HCT116 (cell line): Measurements from ENCODE around the gene MYH3. TPM values are rescaled to one million over a fixed set of nuclear protein-coding genes. Genes with fewer than 3 reads are reported as not detected.

Experiments
- ATAC-seq: fragments of 200-7000 bp; cut with Tn5 transposase; 2 replicates; pipeline ENCODE4 v1.9.1; 2020; ENCODE audit warnings: mild to moderate bottlenecking, moderate library complexity
- BruUV-seq: library from RNA; stranded (reverse); fragments of 400-500 nt; replicated peaks from 2 replicates; lab custom pipeline; 2021; lab: Mats Ljungman, UMichigan
- CTCF ChIA-PET: fragments of 300-600 bp; sonication (Branson Sonifier 250); formaldehyde crosslinking; loops from one replicate; lab custom pipeline; 2021; ENCODE audit warnings: antibody characterized with exemption; lab: Charles Lee
- POLR2A ChIA-PET: fragments of 300-600, 350-600 bp; sonication (Branson Sonifier 250); formaldehyde crosslinking; loops from one replicate; lab custom pipeline; 2021; ENCODE audit warnings: antibody characterized with exemption; lab: Charles Lee
- RAD21 ChIA-PET, 2 experiments: fragments of 300-600 bp; sonication (Branson Sonifier 250); formaldehyde crosslinking; loops; one replicate each; lab custom pipeline; 2023; ENCODE audit warnings: low total read pairs in 2 of 2; ENCODE audit not compliant: uncharacterized antibody in 2 of 2, unreplicated experiment in 2 of 2, low non-redundant PET in 1 of 2; lab: Charles Lee
- DNase-seq: peaks from one replicate; pipeline ENCODE4 v3.0.0-alpha.2; 2010; ENCODE audit warnings: low read depth, low spot score
- H2AFZ ChIP-seq: fragments of 200-600 bp; shearing (Covaris generic), sonication (generic); 2 replicates; pipeline ENCODE4 v1.6.1; 2017; ENCODE audit warnings: low read depth, mixed run types, mixed read lengths, antibody characterized with exemption, low read length; ENCODE audit not compliant: poor library complexity, severe bottlenecking
- H3K27ac ChIP-seq: 2 replicates; pipeline ENCODE4 v1.5.1; 2012; ENCODE audit warnings: low read depth, low read length
- H3K27me3 ChIP-seq: fragments of 200-600 bp; sonication (generic); 2 replicates; pipeline ENCODE4 v1.6.1; 2016; ENCODE audit warnings: mixed run types, low read length, mixed read lengths; ENCODE audit not compliant: insufficient read depth
- H3K36me3 ChIP-seq, 2 experiments: fragments of 200-500 bp in 1 of 2; fragments of 200-600 bp in 1 of 2; sonication (Bioruptor generic) in 1 of 2; sonication (generic) in 1 of 2; 2 replicates each; pipeline versions ENCODE4 v1.5.1 to v1.6.1; 2014 to 2016; ENCODE audit warnings: low read length in 2 of 2, inconsistent platforms in 1 of 2, mixed read lengths in 1 of 2, mixed run types in 1 of 2; ENCODE audit not compliant: insufficient read depth in 2 of 2, control insufficient read depth in 1 of 2
- H3K4me1 ChIP-seq, 2 experiments: fragments of 200-600 bp in 1 of 2; sonication (generic) in 1 of 2; 2 replicates each; pipeline versions ENCODE4 v1.5.1 to v1.6.1; 2012 to 2017; ENCODE audit warnings: low read length in 2 of 2, inconsistent platforms in 1 of 2, mild to moderate bottlenecking in 1 of 2, mixed read lengths in 1 of 2, mixed run types in 1 of 2, moderate library complexity in 1 of 2; ENCODE audit not compliant: insufficient read depth in 2 of 2, control insufficient read depth in 1 of 2
- H3K4me2 ChIP-seq: fragments of 200-600 bp; sonication (generic); 2 replicates; pipeline ENCODE4 v1.6.1; 2017; ENCODE audit warnings: mixed run types, low read length, mixed read lengths
- H3K4me3 ChIP-seq, 2 experiments: fragments of 200-600 bp in 1 of 2; sonication (generic) in 1 of 2; replicated peaks in 1 of 2; 2 replicates each; pipeline ENCODE4 v1.5.1; 2011 to 2016; ENCODE audit warnings: low read length in 2 of 2, control low read depth in 1 of 2, low read depth in 1 of 2, mild to moderate bottlenecking in 1 of 2, mixed read lengths in 1 of 2, mixed run types in 1 of 2
- H3K79me2 ChIP-seq: fragments of 200-600 bp; sonication (generic); 2 replicates; pipeline ENCODE4 v1.6.1; 2017; ENCODE audit warnings: mild to moderate bottlenecking, mixed run types, low read length, moderate library complexity, mixed read lengths; ENCODE audit not compliant: insufficient read depth
- H3K9ac ChIP-seq: fragments of 200-600 bp; sonication (generic); 2 replicates; pipeline ENCODE4 v1.6.1; 2016; ENCODE audit warnings: low read length, mixed read lengths
- H3K9me2 ChIP-seq: fragments of 200-600 bp; sonication (generic), shearing (Covaris generic); 2 replicates; pipeline ENCODE4 v1.6.1; 2017; ENCODE audit warnings: mixed run types, mild to moderate bottlenecking, moderate library complexity; ENCODE audit not compliant: insufficient read depth
- H3K9me3 ChIP-seq, 2 experiments: fragments of 200-500 bp in 1 of 2; fragments of 200-600 bp in 1 of 2; sonication (Bioruptor generic) in 1 of 2; sonication (generic) in 1 of 2; 2 replicates each; pipeline ENCODE4 v1.6.1; 2014 to 2017; ENCODE audit warnings: low read length in 2 of 2, mixed read lengths in 2 of 2, inconsistent platforms in 1 of 2, low read depth in 1 of 2, mild to moderate bottlenecking in 1 of 2, mixed run types in 1 of 2, moderate library complexity in 1 of 2; ENCODE audit not compliant: control insufficient read depth in 1 of 2, insufficient read depth in 1 of 2
- H4K20me1 ChIP-seq: fragments of 200-600 bp; sonication (generic), shearing (Covaris generic); 2 replicates; pipeline ENCODE4 v1.6.1; 2017; ENCODE audit warnings: mixed run types, mild to moderate bottlenecking, moderate library complexity; ENCODE audit not compliant: insufficient read depth
- EGR1 ChIP-seq: IDR thresholded peaks from 2 replicates; pipeline ENCODE4 v1.6.1; 2012; ENCODE audit warnings: low read depth
- ELF1 ChIP-seq: IDR thresholded peaks from 2 replicates; pipeline ENCODE4 v1.6.1; 2012; ENCODE audit warnings: low read depth, borderline replicate concordance
- EZH2 ChIP-seq: fragments of 200-600 bp; sonication (generic); IDR thresholded peaks from 2 replicates; pipeline ENCODE4 v1.6.1; 2017; ENCODE audit warnings: antibody characterized with exemption, mixed run types
- JUND ChIP-seq: IDR thresholded peaks from 2 replicates; pipeline ENCODE4 v1.6.1; 2012
- POLR2A ChIP-seq: IDR thresholded peaks from 2 replicates; pipeline ENCODE4 v1.7.0; 2011; ENCODE audit warnings: borderline replicate concordance; ENCODE audit not compliant: insufficient read depth, insufficient read length; ENCODE audit errors: extremely low read depth
- POLR2AphosphoS5 ChIP-seq: IDR thresholded peaks from 2 replicates; pipeline ENCODE4 v1.6.1; 2011; ENCODE audit warnings: mild to moderate bottlenecking, low read depth, low read length, moderate library complexity
- SRF ChIP-seq: IDR thresholded peaks from 2 replicates; pipeline ENCODE4 v1.6.1; 2012; ENCODE audit warnings: low read depth
- TCF7L2 ChIP-seq: IDR thresholded peaks from 2 replicates; pipeline ENCODE4 v1.7.0; 2011; ENCODE audit warnings: borderline replicate concordance, inconsistent platforms; ENCODE audit not compliant: insufficient read depth, insufficient read length; ENCODE audit errors: extremely low read depth
- YY1 ChIP-seq: IDR thresholded peaks from 2 replicates; pipeline ENCODE4 v1.6.1; 2011; ENCODE audit warnings: low read length, low read depth, moderate library complexity, mild to moderate bottlenecking; ENCODE audit not compliant: insufficient replicate concordance; ENCODE audit errors: extremely low read depth
- ZBTB33 ChIP-seq: IDR thresholded peaks from 2 replicates; pipeline ENCODE4 v1.6.1; 2011; ENCODE audit warnings: mild to moderate bottlenecking, low read length, moderate library complexity; ENCODE audit not compliant: insufficient replicate concordance; ENCODE audit errors: extremely low read depth
- ZFX ChIP-seq: fragments of 450-650 bp; IDR thresholded peaks from 2 replicates; pipeline ENCODE4 v1.6.1; 2017
- ZNF274 ChIP-seq: fragments of 200-500 bp; sonication (Bioruptor generic); IDR thresholded peaks from 2 replicates; pipeline ENCODE4 v1.6.1; 2014; ENCODE audit warnings: mild to moderate bottlenecking, low read depth, low read length, inconsistent platforms
- intact Hi-C: fragments of 100-400 bp; cut with micrococcal nuclease; formaldehyde crosslinking; loops from 2 replicates; pipeline ENCODE4 v1.10.0; 2022
- total RNA-seq: library from RNA; stranded (reverse); gene quantifications from one replicate; pipeline ENCODE4 v1.2.1, GENCODE V29; 2021; ENCODE audit not compliant: unreplicated experiment
- TF ChIP-seq, protein P1 (sequence below): IDR thresholded peaks from 2 replicates; pipeline ENCODE4 v1.6.1; 2012
- TF ChIP-seq, protein P2 (sequence below): IDR thresholded peaks from 2 replicates; pipeline ENCODE4 v1.6.1; 2012; ENCODE audit warnings: low read depth

The MYH3 gene
- total RNA-seq, 1 experiment from 2014 or later: 1.6 TPM

- Histone ChIP-seq H3K9me2 (no peaks in the 10 kb centered on the region), H3K36me3 (peaks cover 5 to 7% of the 10 kb centered on the region in 2 experiments; a peak in 3 of 4 replicates), H4K20me1 (no peaks in the 10 kb centered on the region), H3K27ac (no peak overlapping the region), H3K4me1 (peaks cover 8 to 20% of the 10 kb centered on the region in 2 experiments; a peak in 3 of 4 replicates), H3K4me2 (no peak overlapping the region), H3K9me3 (no peaks in the 10 kb centered on the region), H3K4me3 (no peak overlapping the region), H3K9ac (no peak overlapping the region), H3K79me2 (peaks cover 47% of the 10 kb centered on the region), H2AFZ (no peak overlapping the region), H3K27me3 (no peaks in the 10 kb centered on the region)
- no TSS peak for BruUV-seq
- ChIA-PET CTCF (no interaction called here), POLR2A (no interaction called here), RAD21 (no interaction called here)
- DNase-seq (no peak), ATAC-seq (no peak)
- no peak for TF ChIP-seq ELF1
- TF ChIP-seq SRF: no peak
- TF ChIP-seq, protein P1, sequence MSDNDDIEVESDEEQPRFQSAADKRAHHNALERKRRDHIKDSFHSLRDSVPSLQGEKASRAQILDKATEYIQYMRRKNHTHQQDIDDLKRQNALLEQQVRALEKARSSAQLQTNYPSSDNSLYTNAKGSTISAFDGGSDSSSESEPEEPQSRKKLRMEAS: no peak
- TF ChIP-seq POLR2AphosphoS5: no peak
- TF ChIP-seq TCF7L2: no peak
- TF ChIP-seq ZNF274: no peak
- no peak for TF ChIP-seq EGR1
- TF ChIP-seq POLR2A: no peak
- intact Hi-C loops: no loop called here
These were observed 42.7 kb upstream of the MYH3 start for GRCh38 chr17:10699856-10700255.

GRCh38 chr17:10698096-10698818 lies 41.1 kb upstream of the MYH3 start:
- peaks cover 15 to 18% of the 10 kb centered on the region in 2 experiments; a peak in 3 of 4 replicates for H3K36me3 ChIP-seq
- H3K4me1 ChIP-seq: peaks cover 8 to 20% of the 10 kb centered on the region in 2 experiments; a peak in 3 of 4 replicates
- H3K27ac ChIP-seq: peak overlapping the region; percentile 65
- TSS peak; percentile 72 for BruUV-seq
- CTCF ChIA-PET: no interaction called here
- no peaks in the 10 kb centered on the region for H3K9me2 ChIP-seq
- ATAC-seq (no peak), DNase-seq (no peak)
- H3K4me3 ChIP-seq: peak overlapping the region; percentile 93 to 97
- H3K4me2 ChIP-seq: peak overlapping the region; percentile 67
- H2AFZ ChIP-seq: peak overlapping the region; percentile 6
- H3K9ac ChIP-seq: peak overlapping the region; percentile 95
- RAD21 ChIA-PET: no interaction called here
- POLR2A ChIA-PET: no interaction called here
- intact Hi-C loops: no loop called here
- H3K27me3 ChIP-seq: no peaks in the 10 kb centered on the region
- no peaks in the 10 kb centered on the region for H3K9me3 ChIP-seq
- H3K79me2 ChIP-seq: peaks cover 59% of the 10 kb centered on the region
- H4K20me1 ChIP-seq: no peaks in the 10 kb centered on the region
- no peak for TF ChIP-seq EZH2
- TF ChIP-seq ZBTB33: no peak
- TF ChIP-seq, protein P2, sequence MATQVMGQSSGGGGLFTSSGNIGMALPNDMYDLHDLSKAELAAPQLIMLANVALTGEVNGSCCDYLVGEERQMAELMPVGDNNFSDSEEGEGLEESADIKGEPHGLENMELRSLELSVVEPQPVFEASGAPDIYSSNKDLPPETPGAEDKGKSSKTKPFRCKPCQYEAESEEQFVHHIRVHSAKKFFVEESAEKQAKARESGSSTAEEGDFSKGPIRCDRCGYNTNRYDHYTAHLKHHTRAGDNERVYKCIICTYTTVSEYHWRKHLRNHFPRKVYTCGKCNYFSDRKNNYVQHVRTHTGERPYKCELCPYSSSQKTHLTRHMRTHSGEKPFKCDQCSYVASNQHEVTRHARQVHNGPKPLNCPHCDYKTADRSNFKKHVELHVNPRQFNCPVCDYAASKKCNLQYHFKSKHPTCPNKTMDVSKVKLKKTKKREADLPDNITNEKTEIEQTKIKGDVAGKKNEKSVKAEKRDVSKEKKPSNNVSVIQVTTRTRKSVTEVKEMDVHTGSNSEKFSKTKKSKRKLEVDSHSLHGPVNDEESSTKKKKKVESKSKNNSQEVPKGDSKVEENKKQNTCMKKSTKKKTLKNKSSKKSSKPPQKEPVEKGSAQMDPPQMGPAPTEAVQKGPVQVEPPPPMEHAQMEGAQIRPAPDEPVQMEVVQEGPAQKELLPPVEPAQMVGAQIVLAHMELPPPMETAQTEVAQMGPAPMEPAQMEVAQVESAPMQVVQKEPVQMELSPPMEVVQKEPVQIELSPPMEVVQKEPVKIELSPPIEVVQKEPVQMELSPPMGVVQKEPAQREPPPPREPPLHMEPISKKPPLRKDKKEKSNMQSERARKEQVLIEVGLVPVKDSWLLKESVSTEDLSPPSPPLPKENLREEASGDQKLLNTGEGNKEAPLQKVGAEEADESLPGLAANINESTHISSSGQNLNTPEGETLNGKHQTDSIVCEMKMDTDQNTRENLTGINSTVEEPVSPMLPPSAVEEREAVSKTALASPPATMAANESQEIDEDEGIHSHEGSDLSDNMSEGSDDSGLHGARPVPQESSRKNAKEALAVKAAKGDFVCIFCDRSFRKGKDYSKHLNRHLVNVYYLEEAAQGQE: no peak
- no peak for TF ChIP-seq ELF1
- TF ChIP-seq POLR2AphosphoS5: no peak
- no peak for TF ChIP-seq EGR1
- TF ChIP-seq YY1: no peak
- no peak for TF ChIP-seq ZFX
- TF ChIP-seq JUND: no peak
